Calu3 (cell line): ENCODE measurements around the gene THSD7B. TPM values are rescaled to one million over a fixed set of nuclear protein-coding genes. Genes with fewer than 3 reads are reported as not detected.

ENCODE experiments used
- BruUV-seq: library from RNA; stranded (reverse); fragments of 400-500 nt; replicated peaks from 2 replicates; lab custom pipeline; 2021; lab: Mats Ljungman, UMichigan
- CTCF ChIA-PET: fragments of 300-600 bp; sonication (Branson Sonifier 250); formaldehyde crosslinking; loops from one replicate; lab custom pipeline; 2022; ENCODE audit warnings: antibody characterized with exemption; lab: Charles Lee
- DNase-seq: peaks from one replicate; pipeline ENCODE4 v3.0.0; 2022
- H3K27ac Mint-ChIP-seq: one replicate; pipeline ENCODE4 v1.8.0; 2022; ENCODE audit warnings: mixed read lengths; ENCODE audit not compliant: unreplicated experiment
- H3K27me3 Mint-ChIP-seq: one replicate; pipeline ENCODE4 v1.8.0; 2022; ENCODE audit warnings: mixed read lengths; ENCODE audit not compliant: unreplicated experiment
- H3K36me3 Mint-ChIP-seq: one replicate; pipeline ENCODE4 v1.8.0; 2022; ENCODE audit warnings: mild to moderate bottlenecking, moderate library complexity, mixed read lengths; ENCODE audit not compliant: insufficient read depth, unreplicated experiment
- H3K4me1 Mint-ChIP-seq: one replicate; pipeline ENCODE4 v1.8.0; 2022; ENCODE audit warnings: mild to moderate bottlenecking, low read depth, mixed read lengths; ENCODE audit not compliant: unreplicated experiment
- H3K4me3 Mint-ChIP-seq: one replicate; pipeline ENCODE4 v1.8.0; 2022; ENCODE audit warnings: mild to moderate bottlenecking, low read depth, moderate library complexity, mixed read lengths; ENCODE audit not compliant: unreplicated experiment
- H3K9me3 Mint-ChIP-seq: one replicate; pipeline ENCODE4 v1.8.0; 2022; ENCODE audit warnings: low read depth, mixed read lengths; ENCODE audit not compliant: unreplicated experiment
- CTCF ChIP-seq: fragments of 200-600 bp; IDR thresholded peaks from one replicate; pipeline ENCODE4 v1.8.0; 2022; ENCODE audit warnings: antibody characterized with exemption; ENCODE audit not compliant: unreplicated experiment
- intact Hi-C: fragments of 100-400 bp; cut with micrococcal nuclease; formaldehyde crosslinking; loops from one replicate; pipeline ENCODE4 v1.10.0; 2022; ENCODE audit not compliant: unreplicated experiment
- total RNA-seq: library from RNA; stranded (reverse); gene quantifications from 2 replicates; pipeline ENCODE4 v1.2.3, GENCODE V29; 2022

THSD7B gene
- total RNA-seq, 1 experiment from 2014 or later, result not detected

- Mint-ChIP-seq H3K27me3 (no peaks in the 10 kb centered on the region), H3K36me3 (no peaks in the 10 kb centered on the region), H3K4me3 (no peak overlapping the region), H3K9me3 (peaks cover 4% of the 10 kb centered on the region), H3K4me1 (no peaks in the 10 kb centered on the region), H3K27ac (no peak overlapping the region)
- no TSS peak for BruUV-seq
- intact Hi-C loops, result no loop called here
- no peak for TF ChIP-seq CTCF
- CTCF ChIA-PET, result interaction anchor here (0.8 kb wide), 1 partner anchor 67 kb away, joined by 3 read pairs; no protein-coding TSS in a partner anchor
- no peak for DNase-seq
Observed at GRCh38 chr2:137048455-137048854, 283.1 kb downstream of the THSD7B start.

- H3K9me3 Mint-ChIP-seq, result peaks cover 4% of the 10 kb centered on the region
- CTCF ChIA-PET, result no interaction called here
- H3K4me3 Mint-ChIP-seq, result no peak overlapping the region
- H3K4me1 Mint-ChIP-seq, result no peaks in the 10 kb centered on the region
- intact Hi-C loops, result no loop called here
- H3K27me3 Mint-ChIP-seq, result no peaks in the 10 kb centered on the region
- H3K27ac Mint-ChIP-seq, result no peak overlapping the region
- no peaks in the 10 kb centered on the region for H3K36me3 Mint-ChIP-seq
- TF ChIP-seq CTCF, result no peak
- BruUV-seq, result no TSS peak
- DNase-seq, result no peak
Observed at GRCh38 chr2:137049518-137049917, 284.2 kb downstream of the THSD7B start.

DNA sequence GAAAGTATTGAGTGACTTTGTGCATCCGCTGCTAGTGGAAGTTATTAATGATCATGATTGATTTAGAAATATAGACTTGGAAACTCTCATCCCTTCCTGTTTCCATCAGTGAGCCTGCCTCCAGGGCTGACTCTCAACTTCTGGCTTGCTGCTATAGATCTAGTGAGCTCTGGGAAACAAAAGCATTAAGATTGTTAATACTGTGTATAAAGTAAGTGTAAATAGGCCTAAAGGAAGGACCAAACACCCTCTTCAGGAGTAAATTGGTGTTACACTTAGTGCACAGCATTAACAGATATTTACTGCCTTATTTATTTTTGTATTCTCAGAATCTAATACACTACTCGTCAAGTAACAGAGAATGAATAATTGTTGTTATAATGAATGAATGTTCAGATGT is 285.6 kb downstream of the THSD7B start:
- Mint-ChIP-seq H3K9me3 (peaks cover 3% of the 10 kb centered on the region), H3K4me3 (no peak overlapping the region), H3K27me3 (no peaks in the 10 kb centered on the region), H3K36me3 (no peaks in the 10 kb centered on the region), H3K4me1 (no peaks in the 10 kb centered on the region), H3K27ac (no peak overlapping the region)
- no peak for TF ChIP-seq CTCF
- intact Hi-C loops, result loop anchor here (1.0 kb wide), 1 partner anchor 177 kb away; no protein-coding TSS in a partner anchor
- no peak for DNase-seq
- CTCF ChIA-PET, result no interaction called here
- no TSS peak for BruUV-seq

- H3K9me3 Mint-ChIP-seq, result no peaks in the 10 kb centered on the region
- intact Hi-C loops, result loop anchor here (1.0 kb wide), 1 partner anchor 178 kb away; no protein-coding TSS in a partner anchor
- CTCF ChIA-PET, result no interaction called here
Observed at GRCh38 chr2:137051778-137052398, 286.5 kb downstream of the THSD7B start.

More at GRCh38 chr2:137051778-137052398, 286.5 kb downstream of the THSD7B start:
- H3K36me3 Mint-ChIP-seq, result no peaks in the 10 kb centered on the region
- H3K27ac Mint-ChIP-seq, result no peak overlapping the region
- no peaks in the 10 kb centered on the region for H3K27me3 Mint-ChIP-seq
- H3K4me1 Mint-ChIP-seq, result no peaks in the 10 kb centered on the region
- DNase-seq, result no peak
- TF ChIP-seq CTCF, result no peak
- no TSS peak for BruUV-seq
- no peak overlapping the region for H3K4me3 Mint-ChIP-seq
